ENCODE data around the gene SF1.

SF1 gene

GRCh38 chr11:64765291-64765850 lies 13.0 kb downstream of the SF1 start:
- no peaks in the 10 kb centered on the region for H3K27me3 ChIP-seq (ENCODE audit: low read depth, low read length)
- H3K36me3 ChIP-seq (ENCODE audit: control insufficient read depth in 1 of 2, insufficient read depth in 2 of 2, low read length in 2 of 2) = peaks cover 67 to 70% of the 10 kb centered on the region in 2 donors
- H3K9me3 ChIP-seq (ENCODE audit: control insufficient read depth in 1 of 2, low read length in 2 of 2) = no peaks in the 10 kb centered on the region
- no peak overlapping the region for H3K27ac ChIP-seq (ENCODE audit: low read length)
- no peak overlapping the region for H3K4me3 ChIP-seq (ENCODE audit: low read depth in 1 of 2, low read length in 2 of 2)
- peaks cover 26 to 53% of the 10 kb centered on the region in 2 donors for H3K4me1 ChIP-seq (ENCODE audit: control insufficient read depth in 1 of 2, insufficient read depth in 2 of 2, low read length in 2 of 2)

- Histone ChIP-seq H3K4me1 (ENCODE audit: control insufficient read depth in 1 of 2, insufficient read depth in 2 of 2, low read length in 2 of 2) (peaks cover 30 to 59% of the 10 kb centered on the region in 2 donors), H3K9me3 (ENCODE audit: control insufficient read depth in 1 of 2, low read length in 2 of 2) (no peaks in the 10 kb centered on the region), H3K27me3 (ENCODE audit: low read depth, low read length) (no peaks in the 10 kb centered on the region), H3K4me3 (ENCODE audit: low read depth in 1 of 2, low read length in 2 of 2) (no peak overlapping the region), H3K36me3 (ENCODE audit: control insufficient read depth in 1 of 2, insufficient read depth in 2 of 2, low read length in 2 of 2) (peaks cover 61 to 64% of the 10 kb centered on the region in 2 donors), H3K27ac (ENCODE audit: low read length) (no peak overlapping the region)
These were observed 13.6 kb downstream of the SF1 start for GRCh38 chr11:64764753-64765152.

- H3K27ac ChIP-seq (ENCODE audit: low read length) = no peak overlapping the region
- H3K9me3 ChIP-seq (ENCODE audit: control insufficient read depth in 1 of 2, low read length in 2 of 2) = no peaks in the 10 kb centered on the region
- peak overlapping the region in 1 of 2 donors; percentile 17 for H3K4me3 ChIP-seq (ENCODE audit: low read depth in 1 of 2, low read length in 2 of 2)
- H3K36me3 ChIP-seq (ENCODE audit: control insufficient read depth in 1 of 2, insufficient read depth in 2 of 2, low read length in 2 of 2) = peaks cover 54 to 58% of the 10 kb centered on the region in 2 donors
- no peaks in the 10 kb centered on the region for H3K27me3 ChIP-seq (ENCODE audit: low read depth, low read length)
- peaks cover 30 to 65% of the 10 kb centered on the region in 2 donors for H3K4me1 ChIP-seq (ENCODE audit: control insufficient read depth in 1 of 2, insufficient read depth in 2 of 2, low read length in 2 of 2)
These were observed 14.2 kb downstream of the SF1 start for GRCh38 chr11:64764040-64764611.

GRCh38 chr11:64763526-64764039 lies 14.8 kb downstream of the SF1 start:
- H3K4me3 ChIP-seq (ENCODE audit: low read depth in 1 of 2, low read length in 2 of 2) = peak overlapping the region in 1 of 2 donors; percentile 17

DNA sequence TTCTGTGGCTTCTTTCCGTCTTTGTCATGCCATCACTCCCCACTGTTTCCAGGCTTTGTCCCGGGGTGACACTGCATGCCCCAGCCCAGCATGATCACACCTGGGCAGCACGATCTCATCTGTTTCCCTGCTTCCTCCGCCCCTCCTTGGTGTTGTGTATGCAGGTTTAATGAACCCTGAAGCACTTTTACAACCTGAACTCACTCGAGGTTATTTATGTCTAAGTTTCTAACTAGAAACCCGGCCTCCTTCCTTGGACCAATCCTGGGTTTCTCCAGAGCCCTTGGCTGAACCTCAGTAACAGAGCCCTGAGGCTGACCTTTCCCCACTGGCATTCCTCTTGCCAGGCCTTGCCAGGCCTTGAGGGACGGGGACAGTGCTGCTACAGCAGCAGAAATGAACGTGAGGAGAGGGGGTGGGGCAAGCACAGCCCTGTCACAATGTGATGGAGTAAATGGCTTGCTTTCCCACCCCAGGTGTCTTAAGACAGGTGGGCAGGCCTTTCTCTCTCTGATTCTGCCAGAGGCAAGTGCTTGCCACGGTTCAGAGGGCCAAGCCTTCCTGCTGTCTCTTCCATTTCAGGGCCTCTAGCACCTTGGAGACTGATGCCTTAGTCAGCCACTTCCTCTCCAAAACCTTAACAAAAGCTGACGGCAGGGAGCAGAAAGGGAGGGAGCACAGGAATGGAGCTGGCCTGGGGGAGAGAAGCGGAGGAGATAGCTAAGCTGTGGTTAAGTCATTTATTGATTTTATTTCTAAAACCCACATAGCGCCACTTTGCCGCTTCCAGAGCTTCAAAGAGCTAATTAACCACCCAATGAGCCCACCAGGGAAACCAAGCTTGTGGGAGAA lies 15.4 kb downstream of the SF1 start:
- Histone ChIP-seq H3K4me3 (ENCODE audit: low read depth in 1 of 2, low read length in 2 of 2) (no peak overlapping the region), H3K36me3 (ENCODE audit: control insufficient read depth in 1 of 2, insufficient read depth in 2 of 2, low read length in 2 of 2) (peaks cover 42 to 45% of the 10 kb centered on the region in 2 donors), H3K9me3 (ENCODE audit: control insufficient read depth in 1 of 2, low read length in 2 of 2) (no peaks in the 10 kb centered on the region), H3K4me1 (ENCODE audit: control insufficient read depth in 1 of 2, insufficient read depth in 2 of 2, low read length in 2 of 2) (peaks cover 30 to 71% of the 10 kb centered on the region in 2 donors), H3K27me3 (ENCODE audit: low read depth, low read length) (no peaks in the 10 kb centered on the region), H3K27ac (ENCODE audit: low read length) (peak overlapping the region; percentile 42)

More at GRCh38 chr11:64763526-64764039, 14.8 kb downstream of the SF1 start:
- Histone ChIP-seq H3K9me3 (ENCODE audit: control insufficient read depth in 1 of 2, low read length in 2 of 2) (no peaks in the 10 kb centered on the region), H3K4me1 (ENCODE audit: control insufficient read depth in 1 of 2, insufficient read depth in 2 of 2, low read length in 2 of 2) (peaks cover 30 to 70% of the 10 kb centered on the region in 2 donors), H3K36me3 (ENCODE audit: control insufficient read depth in 1 of 2, insufficient read depth in 2 of 2, low read length in 2 of 2) (peaks cover 49 to 52% of the 10 kb centered on the region in 2 donors), H3K27ac (ENCODE audit: low read length) (peak overlapping the region; percentile 42), H3K27me3 (ENCODE audit: low read depth, low read length) (no peaks in the 10 kb centered on the region)

DNA sequence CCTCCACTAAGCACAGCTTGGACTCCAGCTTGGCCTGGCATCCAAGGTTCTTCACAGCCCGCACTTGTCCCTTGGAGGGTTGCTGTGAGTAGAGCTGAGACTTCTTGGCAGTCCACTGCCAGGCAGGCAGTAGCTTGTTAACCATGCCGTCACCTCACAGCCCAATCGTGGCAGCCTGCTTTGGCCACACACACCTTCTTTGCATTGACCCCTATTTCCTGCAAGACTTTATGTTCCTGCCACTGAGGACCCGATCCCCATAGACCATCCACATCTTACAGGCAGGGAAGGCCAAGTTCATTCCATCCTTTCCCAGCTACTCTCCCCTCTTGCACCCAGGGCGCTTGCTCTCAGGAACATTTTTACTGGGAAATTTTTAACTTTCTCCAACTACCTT lies 16.1 kb downstream of the SF1 start:
- no peaks in the 10 kb centered on the region for H3K27me3 ChIP-seq (ENCODE audit: low read depth, low read length)
- peaks cover 36 to 39% of the 10 kb centered on the region in 2 donors for H3K36me3 ChIP-seq (ENCODE audit: control insufficient read depth in 1 of 2, insufficient read depth in 2 of 2, low read length in 2 of 2)
- H3K4me1 ChIP-seq (ENCODE audit: control insufficient read depth in 1 of 2, insufficient read depth in 2 of 2, low read length in 2 of 2) = peaks cover 30 to 65% of the 10 kb centered on the region in 2 donors
- no peak overlapping the region for H3K27ac ChIP-seq (ENCODE audit: low read length)
- no peaks in the 10 kb centered on the region for H3K9me3 ChIP-seq (ENCODE audit: control insufficient read depth in 1 of 2, low read length in 2 of 2)
- no peak overlapping the region for H3K4me3 ChIP-seq (ENCODE audit: low read depth in 1 of 2, low read length in 2 of 2)

- no peak overlapping the region for H3K27ac ChIP-seq (ENCODE audit: low read length)
- peaks cover 28 to 32% of the 10 kb centered on the region in 2 donors for H3K36me3 ChIP-seq (ENCODE audit: control insufficient read depth in 1 of 2, insufficient read depth in 2 of 2, low read length in 2 of 2)
- no peak overlapping the region for H3K4me3 ChIP-seq (ENCODE audit: low read depth in 1 of 2, low read length in 2 of 2)
- no peaks in the 10 kb centered on the region for H3K9me3 ChIP-seq (ENCODE audit: control insufficient read depth in 1 of 2, low read length in 2 of 2)
- H3K4me1 ChIP-seq (ENCODE audit: control insufficient read depth in 1 of 2, insufficient read depth in 2 of 2, low read length in 2 of 2) = peaks cover 30 to 64% of the 10 kb centered on the region in 2 donors
- H3K27me3 ChIP-seq (ENCODE audit: low read depth, low read length) = no peaks in the 10 kb centered on the region
These were observed 17.5 kb downstream of the SF1 start for GRCh38 chr11:64760759-64761420.

- H3K36me3 ChIP-seq (ENCODE audit: control insufficient read depth in 1 of 2, insufficient read depth in 2 of 2, low read length in 2 of 2) = peaks cover 22 to 27% of the 10 kb centered on the region in 2 donors
- no peaks in the 10 kb centered on the region for H3K9me3 ChIP-seq (ENCODE audit: control insufficient read depth in 1 of 2, low read length in 2 of 2)
- H3K4me1 ChIP-seq (ENCODE audit: control insufficient read depth in 1 of 2, insufficient read depth in 2 of 2, low read length in 2 of 2) = peaks cover 30 to 60% of the 10 kb centered on the region in 2 donors
- H3K27ac ChIP-seq (ENCODE audit: low read length) = no peak within 1 kb of the TSS
- no peaks in the 10 kb centered on the region for H3K27me3 ChIP-seq (ENCODE audit: low read depth, low read length)
- peak within 1 kb of the TSS; percentile 33 to 52 for H3K4me3 ChIP-seq (ENCODE audit: low read depth in 1 of 2, low read length in 2 of 2)
These were observed 18.3 kb downstream of the SF1 start, which contains the start of gene PYGM for GRCh38 chr11:64759722-64760719. Gene PYGM, minus strand, starts transcription at chr11:64759974. Its CDS starts 76 bp downstream, at chr11:64759898.

GRCh38 chr11:64759131-64759721 lies 19.1 kb downstream of the SF1 start:
- Histone ChIP-seq H3K9me3 (ENCODE audit: control insufficient read depth in 1 of 2, low read length in 2 of 2) (no peaks in the 10 kb centered on the region), H3K4me3 (ENCODE audit: low read depth in 1 of 2, low read length in 2 of 2) (peak overlapping the region; percentile 33 to 52), H3K4me1 (ENCODE audit: control insufficient read depth in 1 of 2, insufficient read depth in 2 of 2, low read length in 2 of 2) (peaks cover 22 to 52% of the 10 kb centered on the region in 2 donors), H3K27ac (ENCODE audit: low read length) (no peak overlapping the region), H3K27me3 (ENCODE audit: low read depth, low read length) (no peaks in the 10 kb centered on the region), H3K36me3 (ENCODE audit: control insufficient read depth in 1 of 2, insufficient read depth in 2 of 2, low read length in 2 of 2) (peaks cover 17 to 19% of the 10 kb centered on the region in 2 donors)
